CD4-positive, alpha-beta T cell treated with Interleukin-15 for 4 hours (primary cell): ENCODE measurements around the gene BRINP3.

Experiments used
- DNase-seq: peaks from one replicate; pipeline ENCODE4 v3.0.0-alpha.2; 2020; ENCODE audit warnings: low spot score

Gene BRINP3

DNA sequence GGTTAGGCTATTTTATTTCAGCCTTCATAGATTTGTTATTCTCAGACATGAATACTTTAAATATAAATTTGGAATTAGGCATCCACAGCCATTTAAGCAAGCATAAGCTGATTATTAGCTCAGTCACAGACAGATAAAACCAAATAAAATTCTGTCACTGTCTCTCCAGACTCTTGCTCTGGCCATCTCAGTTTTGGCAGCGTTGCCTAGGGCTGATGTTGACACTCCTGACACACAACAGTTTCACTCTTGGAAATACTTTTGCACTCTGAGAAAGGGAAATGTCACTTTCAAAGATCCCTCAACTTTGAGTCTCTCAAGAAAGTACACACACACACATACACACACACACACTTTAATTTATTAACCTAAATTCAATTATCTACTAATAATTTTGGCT is 372.7 kb downstream of the BRINP3 start:
- DNase-seq = no peak

DNA sequence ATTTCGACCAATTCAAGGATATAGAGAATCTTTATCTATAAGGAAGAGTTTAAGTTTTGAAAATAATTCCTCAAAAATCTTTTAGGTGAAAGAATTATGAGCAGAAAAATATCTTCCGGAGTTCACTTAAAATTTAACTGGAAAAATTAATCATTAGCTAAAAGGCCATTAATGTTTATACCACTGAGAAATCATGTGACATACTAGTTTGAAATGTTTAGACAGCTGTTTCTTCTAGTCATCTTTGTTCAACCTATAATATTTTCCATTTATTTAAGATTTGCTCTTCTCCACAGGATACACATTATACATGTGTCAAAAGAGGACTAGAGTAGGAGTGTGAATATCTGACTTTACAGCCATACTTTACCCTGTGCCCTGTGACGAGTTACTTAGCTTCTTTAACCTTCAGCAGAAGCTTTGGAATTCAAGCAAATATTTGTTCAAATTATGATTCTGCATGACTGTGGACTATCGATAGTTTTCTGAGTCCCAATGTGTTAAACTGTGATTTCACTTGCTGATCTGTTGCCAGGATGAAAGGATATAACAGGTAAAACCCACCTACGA is 374.8 kb downstream of the BRINP3 start:
- no peak for DNase-seq

DNA sequence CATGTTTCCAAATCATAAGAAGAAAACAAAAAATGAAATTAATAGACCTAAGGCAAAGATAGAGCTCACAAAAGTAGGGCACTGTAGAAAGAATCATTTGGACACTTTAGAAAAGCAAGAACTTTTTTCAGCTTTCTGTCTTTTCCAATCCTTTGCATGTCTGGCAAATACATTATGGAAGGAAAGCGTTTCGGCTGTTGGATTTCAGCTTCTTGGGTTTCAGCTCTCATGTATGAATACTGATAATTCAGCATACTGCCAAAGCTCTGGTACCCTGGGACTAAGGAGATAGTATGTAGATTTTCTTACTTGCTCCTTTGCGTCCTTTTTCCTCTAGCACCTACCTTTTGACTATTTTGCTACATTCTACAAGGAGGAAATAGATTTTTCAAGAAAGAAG is 375.9 kb downstream of the BRINP3 start:
- DNase-seq = no peak

DNA sequence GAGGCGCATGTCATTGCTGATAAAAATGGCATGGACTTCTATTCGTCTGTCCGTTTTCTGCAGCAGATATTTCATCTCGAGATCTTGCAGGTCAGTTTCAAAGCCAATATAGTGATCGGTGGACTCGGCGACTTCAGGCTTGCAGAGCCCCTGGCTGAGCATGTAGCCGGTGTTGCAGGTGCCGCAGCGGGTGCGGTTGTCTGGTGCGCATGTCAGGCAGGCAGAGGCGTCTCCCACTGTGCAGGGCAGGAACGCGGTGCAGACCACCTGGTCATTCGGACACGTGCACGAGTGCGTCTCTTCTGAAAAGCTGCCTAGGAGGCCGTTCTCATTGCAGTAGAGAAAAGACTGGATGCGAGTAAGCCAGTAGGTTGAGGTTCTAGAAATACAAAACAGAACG is 378.9 kb downstream of the BRINP3 start:
- no peak for DNase-seq

DNA sequence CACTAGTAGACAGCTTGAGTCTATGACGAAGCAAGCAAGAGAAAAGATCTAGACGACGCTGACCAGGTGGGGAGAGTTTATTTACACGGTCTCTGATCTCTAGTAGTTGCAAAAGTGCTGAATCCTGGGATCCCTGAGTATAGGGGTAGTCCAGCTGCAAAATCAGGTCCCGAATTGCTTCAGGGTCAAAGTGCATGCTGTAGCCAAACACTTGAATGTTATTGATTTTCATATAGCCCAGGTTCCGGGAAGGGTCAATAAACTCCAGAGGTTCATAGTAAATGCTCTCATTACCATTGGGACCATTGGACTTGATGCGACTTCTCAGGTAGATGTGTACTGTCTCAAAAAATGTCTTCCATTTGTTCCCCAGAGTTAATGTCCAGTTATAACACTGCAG is 379.6 kb downstream of the BRINP3 start:
- no peak for DNase-seq

DNA sequence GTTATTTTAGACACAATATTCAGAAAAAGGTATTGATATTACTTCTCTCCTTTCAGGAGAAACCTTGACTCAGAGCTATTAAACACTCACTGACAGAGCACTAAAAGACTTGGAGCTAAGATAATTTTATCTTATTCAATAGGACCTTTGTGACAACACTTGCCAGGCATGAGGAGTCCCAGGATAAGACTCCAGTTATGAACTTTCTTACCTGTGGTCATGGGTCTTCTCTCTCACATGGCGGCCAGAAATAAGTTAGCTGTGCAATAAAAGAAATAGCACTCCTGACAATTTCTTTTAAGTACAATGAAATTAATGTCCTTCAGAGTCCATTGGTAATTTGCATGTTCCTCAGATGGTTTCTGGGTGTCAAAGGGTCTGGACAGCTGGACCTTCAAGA is 382.1 kb downstream of the BRINP3 start:
- DNase-seq = no peak

DNA sequence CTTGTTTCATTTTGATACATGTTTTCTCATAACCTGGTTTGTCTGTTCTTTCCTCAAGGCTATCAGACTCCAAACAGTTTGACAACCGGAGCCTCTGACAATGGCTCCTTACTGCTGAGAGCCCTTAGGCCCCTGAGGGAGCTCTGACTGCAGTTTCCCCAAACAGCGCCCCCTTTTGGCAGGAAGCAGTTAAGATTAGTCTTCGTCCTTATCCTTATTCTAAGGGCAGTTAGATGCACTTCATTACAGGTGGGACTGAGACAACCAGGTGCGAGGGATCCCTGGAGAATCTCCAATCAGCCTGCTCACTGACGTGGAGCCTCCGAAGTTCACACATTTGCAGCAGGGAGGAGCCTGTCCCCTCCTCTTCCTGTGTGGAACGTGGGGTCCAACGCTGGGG is 393.1 kb downstream of the BRINP3 start:
- no peak for DNase-seq

DNA sequence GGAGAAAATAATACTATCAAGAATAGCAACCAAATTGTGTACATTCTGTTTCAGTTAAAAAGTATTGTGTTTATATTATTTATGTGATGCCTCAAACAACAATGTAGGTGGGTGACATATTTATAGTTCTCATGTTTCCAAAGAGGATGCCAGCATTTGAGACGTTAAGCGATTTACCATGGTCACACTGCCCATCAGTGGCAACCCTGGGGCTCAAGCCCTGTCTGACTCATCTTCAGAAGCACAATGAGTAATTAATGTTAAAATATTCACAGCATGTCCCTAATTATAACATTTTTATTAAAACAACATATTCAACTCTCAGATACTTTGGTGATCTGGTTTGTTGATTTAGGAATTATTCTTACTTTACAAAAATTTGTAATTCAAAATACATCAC is 409.4 kb downstream of the BRINP3 start:
- DNase-seq = no peak

DNA sequence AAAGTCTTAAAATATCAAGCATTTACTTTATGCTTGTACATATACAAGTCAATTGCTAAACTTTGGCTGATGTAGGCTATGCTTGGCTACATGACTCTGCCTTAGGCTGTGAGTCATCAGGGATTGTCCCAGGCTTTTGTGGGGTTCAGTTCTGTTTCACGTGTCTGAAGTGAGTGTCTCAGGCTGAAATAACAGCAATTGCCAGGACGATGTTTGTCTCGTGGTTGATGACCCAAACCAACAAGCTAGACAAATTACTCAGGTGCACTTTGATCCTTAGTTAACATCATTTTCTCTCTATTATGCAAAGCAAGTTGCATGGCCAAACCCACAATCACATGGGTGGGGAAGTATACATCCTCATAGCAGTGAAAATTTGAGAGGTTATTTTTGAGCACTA is 410.1 kb downstream of the BRINP3 start:
- no peak for DNase-seq

DNA sequence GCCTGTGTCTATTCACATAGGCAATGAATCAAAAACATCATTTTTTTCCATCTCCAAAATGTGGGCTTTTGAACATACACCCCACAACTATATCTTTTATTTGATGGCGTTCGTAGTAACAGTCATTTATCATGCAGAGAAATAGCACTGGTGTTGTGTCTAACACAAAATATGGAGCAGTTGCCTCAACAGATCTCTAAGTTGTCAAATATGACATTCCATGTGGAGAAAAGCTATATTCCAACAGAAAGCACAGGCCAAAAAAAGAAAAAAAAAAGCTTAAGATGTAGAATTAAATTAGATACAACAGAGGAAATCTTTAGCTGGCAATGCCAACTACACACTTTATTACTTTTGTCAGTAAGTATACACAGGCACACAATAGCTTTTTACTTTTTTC is 411.7 kb downstream of the BRINP3 start:
- no peak for DNase-seq

DNA sequence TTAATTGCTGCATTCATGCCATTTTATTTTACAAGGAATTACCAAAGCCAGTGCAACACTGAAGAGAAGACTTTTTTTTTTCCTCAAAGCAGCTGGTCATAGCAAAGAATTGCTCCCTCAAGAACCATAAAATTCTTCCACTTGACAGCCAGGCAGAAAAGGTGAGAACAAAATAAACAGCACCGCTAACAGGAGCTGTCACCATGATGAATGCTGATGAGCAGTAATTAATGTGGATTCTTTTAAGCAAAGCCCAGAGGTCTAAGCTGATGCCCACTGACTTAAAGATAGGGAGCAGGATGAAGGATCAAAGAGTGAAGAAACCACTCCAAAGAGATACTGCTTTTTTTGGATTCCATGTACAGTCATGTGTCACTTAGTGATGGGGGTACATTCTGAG is 428.4 kb downstream of the BRINP3 start:
- DNase-seq = no peak
